Mucosa of descending colon (tissue), 3 donors: ENCODE results near the gene LRRTM1. TPM values are rescaled to one million over a fixed set of nuclear protein-coding genes. Genes with fewer than 3 reads are reported as not detected.

Experiments
- ATAC-seq: fragments of 200-7000 bp; cut with Tn5 transposase; one replicate; pipeline ENCODE4 v1.9.1; 2020; ENCODE audit warnings: mild to moderate bottlenecking, moderate library complexity
- DNase-seq, 3 donors: peaks; one replicate each; pipeline ENCODE4 v3.0.0-alpha.2; 2020
- H3K36me3 ChIP-seq: fragments of 200-600 bp; one replicate; pipeline ENCODE4 v1.8.0; 2021; ENCODE audit warnings: low read depth, mild to moderate bottlenecking
- H3K4me1 ChIP-seq: fragments of 200-600 bp; one replicate; pipeline ENCODE4 v1.8.0; 2021; ENCODE audit warnings: low read depth, mild to moderate bottlenecking
- H3K4me3 ChIP-seq: fragments of 200-600 bp; one replicate; pipeline ENCODE4 v1.8.0; 2021; ENCODE audit warnings: mild to moderate bottlenecking
- H3K9me3 ChIP-seq: fragments of 200-600 bp; one replicate; pipeline ENCODE4 v1.8.0; 2021; ENCODE audit warnings: mild to moderate bottlenecking
- CTCF ChIP-seq: fragments of 200-600 bp; IDR thresholded peaks from one replicate; pipeline ENCODE4 v1.8.0; 2022; ENCODE audit warnings: antibody characterized with exemption, mild to moderate bottlenecking
- intact Hi-C, 2 donors: fragments of 100-400 bp; cut with DNase I in 1 of 2; cut with micrococcal nuclease in 1 of 2; formaldehyde crosslinking; loops; one replicate each; pipeline versions ENCODE4 v1.11.0 to v1.11.1; 2022; cut with DNase I, micrococcal nuclease
- total RNA-seq, 3 donors: library from RNA; stranded (reverse); fragmentation: NEBNext Ultra II Directional in 2 of 3; extraction: Animal tissue kit (Norgen Biotek cat#: 25700) in 2 of 3; gene quantifications; one replicate each; pipeline versions ENCODE4 v1.2.1 to v1.2.4, GENCODE V29; 2021 to 2023
- donor health status: DM: no; HTN: no; CAD: no; lungs with moderate emphysema.
- donor health status: DM: no; HTN: no; CAD: no.
- donor health status: DM: no; HTN: yes; CAD: no.

Gene LRRTM1
- total RNA-seq, 3 donors from 2014 or later = 0.12 to 2.2 (median 0.17) TPM

- intact Hi-C loops = no loop called here
These were observed 23.6 kb upstream of the LRRTM1 start for GRCh38 chr2:80328159-80328571.

GRCh38 chr2:80326861-80327260 lies 22.3 kb upstream of the LRRTM1 start:
- intact Hi-C loops = no loop called here
- H3K36me3 ChIP-seq = no peaks in the 10 kb centered on the region
- no peaks in the 10 kb centered on the region for H3K4me1 ChIP-seq

More at GRCh38 chr2:80328159-80328571, 23.6 kb upstream of the LRRTM1 start:
- Histone ChIP-seq H3K9me3 (no peaks in the 10 kb centered on the region), H3K4me3 (no peak overlapping the region), H3K36me3 (no peaks in the 10 kb centered on the region), H3K4me1 (no peaks in the 10 kb centered on the region)
- no peak for TF ChIP-seq CTCF
- no peak for DNase-seq
- no peak for ATAC-seq

GRCh38 chr2:80326214-80326613 lies 21.7 kb upstream of the LRRTM1 start:
- intact Hi-C loops = no loop called here
- Histone ChIP-seq H3K36me3 (no peaks in the 10 kb centered on the region), H3K9me3 (no peaks in the 10 kb centered on the region), H3K4me1 (no peaks in the 10 kb centered on the region), H3K4me3 (no peak overlapping the region)
- DNase-seq = no peak
- no peak for TF ChIP-seq CTCF
- ATAC-seq = no peak

More at GRCh38 chr2:80326861-80327260, 22.3 kb upstream of the LRRTM1 start:
- Histone ChIP-seq H3K9me3 (no peaks in the 10 kb centered on the region), H3K4me3 (no peak overlapping the region)
- no peak for TF ChIP-seq CTCF
- ATAC-seq (no peak), DNase-seq (no peak)

- Histone ChIP-seq H3K4me1 (no peaks in the 10 kb centered on the region), H3K4me3 (no peak overlapping the region), H3K9me3 (no peaks in the 10 kb centered on the region), H3K36me3 (no peaks in the 10 kb centered on the region)
- no peak for ATAC-seq
- no peak for TF ChIP-seq CTCF
- intact Hi-C loops = no loop called here
- no peak for DNase-seq
These were observed 20.0 kb upstream of the LRRTM1 start for GRCh38 chr2:80324525-80324924.

GRCh38 chr2:80323610-80324009 lies 19.1 kb upstream of the LRRTM1 start:
- intact Hi-C loops = no loop called here
- Histone ChIP-seq H3K4me3 (no peak overlapping the region), H3K9me3 (no peaks in the 10 kb centered on the region), H3K36me3 (no peaks in the 10 kb centered on the region), H3K4me1 (no peaks in the 10 kb centered on the region)
- no peak for TF ChIP-seq CTCF
- ATAC-seq = no peak
- no peak for DNase-seq

GRCh38 chr2:80322958-80323357 lies 18.4 kb upstream of the LRRTM1 start:
- intact Hi-C loops = no loop called here
- no peaks in the 10 kb centered on the region for H3K36me3 ChIP-seq

More at GRCh38 chr2:80322958-80323357, 18.4 kb upstream of the LRRTM1 start:
- DNase-seq = no peak
- no peaks in the 10 kb centered on the region for H3K9me3 ChIP-seq
- H3K4me1 ChIP-seq = no peaks in the 10 kb centered on the region
- no peak overlapping the region for H3K4me3 ChIP-seq
- no peak for ATAC-seq
- no peak for TF ChIP-seq CTCF
